ENCODE results near the gene TUBGCP3. TPM values are rescaled to one million over a fixed set of nuclear protein-coding genes. Genes with fewer than 3 reads are reported as not detected.

Gene TUBGCP3
- total RNA-seq, 1 donor from 2014 or later, result 14.9 TPM

- no peak for DNase-seq (ENCODE audit: low read depth in 2 of 2)
Observed at GRCh38 chr13:112483299-112483698, 104.7 kb downstream of the TUBGCP3 start.

DNA sequence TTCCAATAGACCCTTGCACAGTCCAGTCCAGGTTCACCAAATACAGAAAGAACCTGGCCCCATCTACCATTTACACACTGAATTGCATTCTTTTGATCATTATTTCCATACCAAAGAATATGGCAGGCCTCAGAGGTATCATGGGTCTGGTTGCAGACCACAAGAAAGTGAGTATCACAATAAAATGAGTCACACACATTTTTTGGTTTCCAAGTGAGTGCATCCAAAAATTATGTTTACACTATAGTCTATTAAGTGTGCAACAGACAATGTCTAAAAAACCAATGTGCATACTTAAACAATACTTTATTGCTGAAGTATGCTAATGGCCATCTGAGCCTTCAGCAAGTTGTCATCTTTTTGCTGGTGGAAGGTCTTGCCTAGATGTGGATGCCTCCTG is 106.5 kb downstream of the TUBGCP3 start:
- no peak for DNase-seq (ENCODE audit: low read depth in 2 of 2)

- DNase-seq (ENCODE audit: low read depth in 2 of 2), result no peak
Observed at GRCh38 chr13:112479389-112479788, 108.6 kb downstream of the TUBGCP3 start.

GRCh38 chr13:112477070-112477619 is 110.8 kb downstream of the TUBGCP3 start:
- DNase-seq (ENCODE audit: low read depth in 2 of 2), result no peak

DNA sequence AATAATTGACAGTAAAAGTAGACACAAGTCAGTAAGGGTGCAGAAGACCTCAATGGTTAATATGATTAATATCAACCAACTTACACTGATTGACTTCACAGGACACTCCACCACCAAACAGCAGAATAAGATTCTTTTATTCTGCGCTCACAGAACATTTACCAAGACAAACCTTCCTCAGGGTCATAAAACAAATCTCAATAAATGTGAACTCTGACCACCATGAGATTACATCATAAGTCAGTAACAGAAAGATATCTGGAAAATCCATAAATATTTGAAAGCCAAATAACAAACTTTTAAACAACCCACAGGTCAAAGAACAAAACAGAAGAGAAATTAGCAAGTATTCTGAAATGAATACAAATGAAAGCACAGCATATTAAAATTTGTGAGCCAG is 112.1 kb downstream of the TUBGCP3 start:
- no peak for DNase-seq (ENCODE audit: low read depth in 2 of 2)

- no peak for DNase-seq (ENCODE audit: low read depth in 2 of 2)
Observed at GRCh38 chr13:112474869-112475268, 113.1 kb downstream of the TUBGCP3 start.

GRCh38 chr13:112473818-112474217 is 114.1 kb downstream of the TUBGCP3 start:
- DNase-seq (ENCODE audit: low read depth in 2 of 2), result no peak

DNA sequence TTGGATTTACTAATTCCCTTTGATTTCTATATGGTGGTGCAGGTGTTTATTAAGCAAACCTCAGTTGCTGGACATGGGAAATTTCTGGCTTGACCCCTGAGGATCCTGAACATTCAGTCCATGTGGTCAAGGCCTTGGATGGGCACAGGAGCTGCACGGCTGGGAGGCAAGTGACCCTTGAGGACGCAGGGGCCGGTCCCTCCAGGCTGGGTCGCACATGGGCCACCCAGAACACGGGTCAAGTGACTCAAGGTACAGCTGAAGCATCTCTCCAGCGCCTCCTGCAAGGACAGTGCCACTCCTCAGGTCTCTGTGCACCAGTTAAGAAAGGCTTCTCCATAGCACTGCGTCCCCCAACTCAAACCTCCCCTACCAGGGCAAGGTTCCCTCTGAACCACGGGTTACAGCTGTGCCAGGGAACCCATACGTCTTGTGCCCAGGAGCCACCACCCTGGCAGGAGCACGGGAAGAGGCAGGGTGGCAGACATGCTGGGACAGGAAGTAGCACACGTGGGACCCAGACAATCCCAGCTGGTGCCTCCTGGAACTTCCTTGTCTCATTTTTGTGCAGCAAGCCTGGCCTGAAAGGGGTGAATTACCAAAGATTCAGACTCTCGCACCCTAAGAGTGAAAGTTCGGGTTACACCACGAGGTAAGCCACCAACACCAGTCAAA is 118.7 kb downstream of the TUBGCP3 start:
- DNase-seq (ENCODE audit: low read depth in 2 of 2), result no peak

GRCh38 chr13:112468069-112468468 is 119.9 kb downstream of the TUBGCP3 start:
- no peak for DNase-seq (ENCODE audit: low read depth in 2 of 2)

DNA sequence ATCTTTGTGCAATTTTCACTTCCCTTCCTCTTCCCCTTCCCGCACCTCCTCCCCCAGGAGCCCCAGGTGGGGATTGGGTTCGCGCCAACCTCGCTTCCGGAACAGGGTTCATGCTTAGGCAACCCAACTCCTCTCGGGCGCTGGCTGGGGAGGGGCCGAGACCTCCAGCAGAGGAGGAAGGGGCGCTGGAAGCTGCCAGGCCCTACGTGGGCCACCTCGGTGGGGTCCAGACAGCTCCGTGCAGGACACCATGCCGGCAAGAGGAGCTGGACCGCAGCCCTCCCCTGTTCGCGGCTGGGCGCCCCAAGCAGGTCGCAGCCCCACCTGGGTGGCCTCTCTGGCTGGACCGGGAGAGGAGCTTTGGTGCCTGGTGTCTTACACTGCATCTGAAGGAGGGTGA is 120.7 kb downstream of the TUBGCP3 start:
- DNase-seq (ENCODE audit: low read depth in 2 of 2), result no peak

- DNase-seq (ENCODE audit: low read depth in 2 of 2), result no peak
Observed at GRCh38 chr13:112466132-112467058, 121.6 kb downstream of the TUBGCP3 start.

GRCh38 chr13:112465251-112466131 is 122.5 kb downstream of the TUBGCP3 start:
- no peak for DNase-seq (ENCODE audit: low read depth in 2 of 2)

DNA sequence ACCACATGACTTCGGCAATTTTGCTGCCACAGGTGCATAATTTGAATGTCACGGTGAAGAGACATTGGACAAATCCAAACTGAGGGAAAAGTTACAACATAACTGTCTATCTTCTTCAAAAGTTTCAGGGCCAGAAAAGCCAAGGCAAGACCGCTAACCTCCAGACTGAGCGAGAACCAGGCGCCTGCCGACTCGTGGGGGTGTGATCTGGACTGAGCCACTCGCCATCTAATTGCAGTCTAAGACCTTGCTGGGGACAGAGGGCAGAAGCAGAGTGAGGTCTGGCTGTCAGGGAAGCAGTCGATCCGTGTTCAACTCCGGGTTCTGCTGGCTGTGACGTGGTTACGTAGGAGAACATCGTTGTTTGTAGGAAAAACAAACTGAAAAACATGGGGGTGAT is 123.2 kb downstream of the TUBGCP3 start:
- no peak for DNase-seq (ENCODE audit: low read depth in 2 of 2)

DNA sequence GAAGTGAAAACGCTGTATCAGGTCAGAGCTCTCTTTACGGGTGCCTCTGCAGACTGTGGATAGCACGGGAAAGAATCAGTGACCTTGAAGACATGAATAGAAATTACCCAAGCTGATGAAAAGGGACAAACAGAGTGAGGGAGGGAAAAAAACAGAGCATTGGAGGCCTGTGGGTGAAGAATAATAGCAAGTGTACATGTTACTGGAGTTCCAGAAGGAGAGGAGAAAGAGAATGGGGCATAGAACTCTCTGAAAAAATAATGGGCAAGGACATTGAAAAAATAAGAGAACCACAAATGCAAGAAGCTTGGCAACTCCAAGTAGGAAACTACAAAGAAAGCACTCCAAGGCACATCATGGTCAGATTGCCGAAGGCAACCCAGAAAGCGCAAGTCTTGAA is 125.5 kb downstream of the TUBGCP3 start:
- DNase-seq (ENCODE audit: low read depth in 2 of 2), result no peak

GRCh38 chr13:112457485-112457884 is 130.5 kb downstream of the TUBGCP3 start:
- no peak for DNase-seq (ENCODE audit: low read depth in 2 of 2)

GRCh38 chr13:112457081-112457480 is 130.9 kb downstream of the TUBGCP3 start:
- no peak for DNase-seq (ENCODE audit: low read depth in 2 of 2)

- DNase-seq (ENCODE audit: low read depth in 2 of 2), result no peak
Observed at GRCh38 chr13:112456138-112457056, 131.6 kb downstream of the TUBGCP3 start.

DNA sequence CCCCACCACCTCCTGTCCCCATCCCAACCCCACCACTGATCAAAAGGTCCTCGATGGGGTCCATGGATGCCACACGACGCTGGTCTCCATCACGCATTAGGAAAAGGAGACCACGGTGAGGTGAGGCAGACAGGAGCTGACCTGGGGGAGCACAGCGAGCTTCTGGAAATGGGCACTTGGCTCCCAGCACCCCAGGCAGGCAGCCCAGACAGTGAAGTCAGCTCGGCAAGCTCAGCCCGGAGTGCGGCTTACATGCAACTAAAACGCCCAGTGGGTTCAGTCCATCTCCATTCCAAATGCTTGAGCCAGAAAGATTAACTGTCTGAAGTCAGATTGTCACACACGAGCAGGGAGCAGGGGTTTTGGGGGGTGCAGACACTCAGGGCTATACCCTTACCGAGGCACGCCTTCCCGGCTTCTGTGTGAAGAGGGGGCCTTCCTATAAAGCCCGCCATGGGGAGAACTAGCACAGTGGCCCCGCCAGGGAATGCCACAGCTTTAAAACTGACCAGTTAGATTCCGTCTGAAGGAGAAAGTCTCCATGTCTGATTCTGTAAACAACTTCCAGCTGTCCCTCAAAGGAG is 132.4 kb downstream of the TUBGCP3 start:
- DNase-seq (ENCODE audit: low read depth in 2 of 2), result no peak

GRCh38 chr13:112454648-112455334 is 133.2 kb downstream of the TUBGCP3 start:
- DNase-seq (ENCODE audit: low read depth in 2 of 2), result no peak

Measured in lung microvascular endothelial cell (primary cell).